Measurements from ENCODE around the gene GOLGA6L1.
"Not testable (repeated sequence)": the region's sequence is repeated elsewhere in the genome, so short reads cannot be mapped to it uniquely, and the experiment has no call there.

- not testable (repeated sequence) for TF ChIP-seq CTCF (conservative IDR thresholded peaks at IDR 0.05); EZH2 (IDR thresholded peaks at IDR 0.05; ENCODE audit: low read depth)
Measured at GRCh38 chr15:23176683-23177082, 40.1 kb upstream of the GOLGA6L1 start.

All from PC-9 (cell line).